ENCODE data around the gene CEP170B. TPM values are rescaled to one million over a fixed set of nuclear protein-coding genes. Genes with fewer than 3 reads are reported as not detected.
"Not testable (repeated sequence)": the region's sequence is repeated elsewhere in the genome, so short reads cannot be mapped to it uniquely, and the experiment has no call there.

The CEP170B gene
- total RNA-seq, 1 donor from 2014 or later, result 5.6 TPM

DNA sequence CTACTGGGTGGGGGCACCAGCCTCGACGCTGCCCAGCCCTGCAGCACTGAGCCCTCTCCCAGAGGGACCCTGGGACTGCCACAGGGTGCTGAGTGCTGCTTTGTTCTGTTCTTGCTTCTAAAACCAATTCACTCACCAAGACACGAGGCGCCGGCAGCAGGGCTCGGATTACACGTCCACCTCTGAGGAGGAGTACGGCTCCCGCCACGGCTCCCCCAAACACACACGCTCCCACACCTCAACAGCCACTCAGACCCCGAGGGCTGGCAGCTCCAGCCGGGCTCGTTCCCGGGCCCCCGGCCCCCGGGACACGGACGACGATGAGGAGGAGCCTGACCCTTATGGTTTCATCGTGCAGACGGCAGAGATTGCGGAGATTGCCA is 24.3 kb downstream of the CEP170B start:
- DNase-seq (ENCODE audit: low read depth in 2 of 2), result no peak

DNA sequence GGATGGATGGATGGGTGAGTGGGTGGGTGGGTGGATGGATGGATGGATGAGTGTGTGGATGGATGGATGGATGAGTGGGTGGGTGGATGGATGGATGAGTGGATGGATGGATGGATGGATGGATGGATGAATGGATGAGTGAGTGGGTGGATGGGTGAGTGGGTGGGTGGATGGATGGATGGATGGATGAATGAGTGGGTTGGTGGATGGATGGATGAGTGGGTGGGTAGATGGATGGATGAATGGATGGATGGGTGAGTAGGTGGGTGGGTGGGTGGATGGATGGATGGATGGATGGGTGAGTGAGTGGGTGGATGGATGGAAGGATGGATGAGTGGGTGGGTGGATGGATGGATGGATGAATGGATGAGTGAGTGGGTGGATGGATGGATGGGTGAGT is 25.2 kb downstream of the CEP170B start:
- not testable (repeated sequence) for DNase-seq (ENCODE audit: low read depth in 2 of 2)

DNA sequence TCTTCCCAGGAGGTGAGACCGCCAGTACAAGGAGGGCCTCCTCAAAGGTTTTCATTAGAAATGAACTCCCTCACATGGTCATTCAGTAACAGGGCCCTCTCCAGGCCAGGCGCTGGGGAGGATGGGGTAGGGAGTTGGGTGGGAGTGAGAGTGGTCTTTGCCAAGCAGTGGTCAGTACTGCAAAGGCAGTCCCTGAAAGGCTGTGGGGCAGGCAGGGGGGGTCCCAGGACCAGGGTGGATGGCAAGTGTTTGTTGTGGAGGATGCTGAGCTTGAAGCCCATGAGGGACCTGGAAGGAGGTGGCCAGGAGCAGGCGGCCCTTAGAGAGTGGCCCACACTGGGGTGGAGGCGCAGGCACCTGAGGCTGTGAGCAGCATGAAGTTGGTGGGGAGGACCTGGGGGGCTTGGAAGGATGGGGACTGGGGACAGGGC is 26.1 kb downstream of the CEP170B start:
- DNase-seq (ENCODE audit: low read depth in 2 of 2), result no peak

DNA sequence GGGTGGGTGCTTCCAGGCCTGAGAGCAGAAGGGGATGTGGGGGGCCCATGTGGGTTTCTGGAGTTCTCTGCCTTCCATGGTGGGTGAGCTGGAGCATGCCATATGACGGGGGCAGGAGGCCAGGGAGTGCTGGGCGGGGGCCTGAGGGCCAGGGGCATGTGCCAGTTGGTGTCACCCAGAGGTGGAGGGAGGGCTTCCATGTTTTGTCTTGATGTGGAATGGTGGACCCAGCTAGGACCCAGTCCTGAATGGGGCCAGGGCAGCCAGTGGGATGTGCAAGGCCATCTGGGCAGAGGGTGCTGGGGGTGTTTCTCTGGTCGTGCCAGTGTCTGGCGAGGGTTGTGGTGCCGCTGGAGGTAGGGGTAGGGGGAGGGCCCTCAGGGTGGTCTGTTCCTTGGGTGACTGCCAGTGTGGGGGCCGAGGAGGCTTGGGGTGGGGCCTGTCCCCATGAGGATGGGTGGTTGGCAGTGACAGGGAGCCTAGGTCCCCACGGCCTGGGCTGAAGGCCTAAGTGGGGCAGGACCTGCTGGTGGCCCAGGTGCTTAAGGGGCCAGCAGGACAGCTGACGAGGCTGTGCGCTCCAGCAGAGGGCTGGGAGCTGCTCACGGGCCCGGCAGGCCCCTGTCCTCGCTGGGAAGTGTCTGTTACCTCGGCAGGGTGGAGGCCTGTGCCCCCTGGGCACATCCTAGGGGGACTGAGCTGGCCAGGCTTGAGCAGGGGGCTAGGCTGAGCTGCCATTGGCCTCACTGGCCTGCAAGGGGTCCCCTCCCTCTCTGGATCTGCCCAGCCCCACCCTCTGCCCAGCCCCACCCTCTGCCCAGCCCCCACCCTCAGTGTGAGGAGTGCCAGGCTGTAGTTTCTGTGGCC is 26.8 kb downstream of the CEP170B start:
- no peak for DNase-seq (ENCODE audit: low read depth in 2 of 2)

DNA sequence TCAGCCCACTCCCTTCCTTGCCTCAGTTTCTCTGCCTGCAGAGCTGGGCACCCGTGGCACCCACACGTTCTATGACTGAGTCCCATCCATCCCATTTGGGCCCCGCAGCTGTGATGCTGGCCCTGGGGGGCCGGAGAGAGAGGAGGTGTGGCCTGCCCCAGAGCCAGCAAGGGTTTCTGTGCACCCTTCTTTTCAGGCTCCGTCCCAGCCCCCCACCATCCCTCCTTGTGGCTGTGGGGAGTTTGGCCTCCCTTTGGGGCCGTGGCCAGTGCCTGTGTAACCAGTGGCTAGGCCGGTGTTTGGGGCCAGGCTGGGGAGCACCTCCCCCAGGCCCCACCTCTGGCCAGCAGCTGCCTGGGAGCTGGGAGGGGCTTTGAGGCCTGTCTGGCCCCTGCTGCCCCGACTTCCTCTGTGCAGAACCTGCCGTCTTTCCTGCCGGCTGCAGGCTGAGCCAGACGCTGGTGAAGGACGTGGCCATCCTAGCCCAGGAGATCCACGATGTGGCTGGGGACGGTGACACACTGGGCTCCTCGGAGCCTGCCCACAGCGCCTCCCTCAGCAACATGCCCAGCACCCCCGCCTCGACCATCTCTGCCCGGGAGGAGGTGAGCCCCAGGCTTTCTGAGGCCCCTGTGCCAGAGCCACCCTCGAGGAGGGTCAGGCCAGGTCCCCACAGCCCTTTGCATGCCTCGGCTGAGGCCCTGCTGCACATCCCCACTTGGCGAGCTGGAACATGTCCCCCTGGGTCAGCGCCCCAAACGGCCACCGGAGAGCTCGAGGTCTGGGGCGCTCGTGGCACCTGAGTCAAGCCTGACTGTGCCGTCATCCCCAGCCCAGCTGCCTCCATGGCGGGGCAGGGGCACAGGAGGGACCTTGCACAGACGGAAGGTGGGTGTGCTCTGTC is 27.7 kb downstream of the CEP170B start:
- DNase-seq (ENCODE audit: low read depth in 2 of 2), result no peak

DNA sequence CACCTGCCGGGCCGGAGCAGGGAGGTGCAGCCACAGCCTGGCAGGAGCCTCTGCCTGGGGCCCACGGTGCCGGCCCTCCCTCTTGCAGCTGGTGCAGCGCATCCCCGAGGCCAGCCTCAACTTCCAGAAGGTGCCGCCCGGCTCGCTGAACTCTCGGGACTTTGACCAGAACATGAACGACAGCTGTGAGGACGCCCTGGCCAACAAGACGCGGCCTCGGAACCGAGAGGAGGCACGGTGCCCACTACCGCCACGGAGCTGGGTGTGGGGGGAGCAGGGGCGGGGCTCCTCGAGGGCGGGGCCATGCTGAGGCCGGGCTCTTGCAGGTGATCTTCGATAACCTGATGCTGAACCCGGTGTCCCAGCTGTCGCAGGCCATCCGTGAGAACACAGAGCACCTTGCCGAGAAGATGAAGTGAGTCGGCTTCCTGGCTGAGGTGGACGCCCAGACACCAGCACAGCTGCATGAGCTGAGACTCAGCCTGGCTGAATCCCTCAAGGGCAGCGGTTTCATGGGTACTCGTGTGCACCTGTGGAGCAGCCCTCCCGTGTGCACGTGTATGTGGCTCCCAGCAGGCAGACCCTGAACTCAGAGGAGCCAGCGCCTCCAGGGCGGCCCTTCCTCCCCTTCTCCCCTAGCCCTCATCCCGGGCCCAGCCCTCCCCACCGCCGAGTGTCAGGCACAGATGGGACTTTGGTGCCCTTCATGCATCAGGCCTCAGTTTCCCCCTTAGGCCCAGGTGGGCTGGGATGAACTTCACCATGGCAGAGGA is 28.6 kb downstream of the CEP170B start:
- DNase-seq (ENCODE audit: low read depth in 2 of 2), result no peak

DNA sequence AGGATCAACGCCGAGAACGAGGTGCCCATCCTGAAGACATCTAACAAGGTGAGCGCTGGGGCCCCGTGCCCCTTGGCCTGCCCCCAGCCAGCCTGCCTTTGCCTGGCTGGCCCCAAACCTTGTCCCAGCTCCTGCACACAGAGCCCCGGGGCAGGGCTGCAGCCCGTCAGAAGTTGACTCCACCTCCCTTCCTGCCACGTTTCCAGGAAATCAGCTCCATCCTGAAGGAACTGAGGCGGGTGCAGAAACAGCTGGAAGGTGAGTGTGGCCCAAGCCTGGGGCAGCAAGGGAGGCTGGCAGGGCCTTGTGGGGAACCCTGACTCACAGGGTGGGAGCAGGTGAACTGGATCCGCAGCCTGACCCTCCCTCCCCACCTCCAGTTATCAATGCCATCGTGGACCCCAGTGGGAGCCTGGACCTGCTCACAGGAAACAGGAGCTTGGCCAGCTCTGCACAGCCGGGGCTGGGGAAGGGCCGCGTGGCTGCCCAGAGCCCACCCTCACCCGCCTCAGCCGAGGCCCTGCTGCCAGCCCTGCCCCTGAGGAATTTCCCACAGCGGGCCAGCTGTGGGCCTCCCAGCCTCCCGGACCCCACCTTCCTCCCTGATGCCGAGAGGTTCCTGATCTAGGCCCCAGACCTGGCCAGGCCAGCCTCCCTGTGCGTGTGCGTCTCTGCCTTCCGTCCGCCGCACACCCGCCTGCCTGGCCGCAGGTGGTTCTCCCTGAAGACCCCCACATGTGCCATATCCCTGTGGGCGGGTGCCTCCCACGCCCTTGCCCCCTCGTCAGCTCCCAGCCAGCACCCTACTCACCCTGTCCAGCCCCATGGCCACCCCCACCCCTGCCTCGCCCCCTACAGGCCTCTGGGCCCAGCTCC is 29.5 kb downstream of the CEP170B start:
- DNase-seq (ENCODE audit: low read depth in 2 of 2), result peak in 1 of 2 donors; percentile 19

DNA sequence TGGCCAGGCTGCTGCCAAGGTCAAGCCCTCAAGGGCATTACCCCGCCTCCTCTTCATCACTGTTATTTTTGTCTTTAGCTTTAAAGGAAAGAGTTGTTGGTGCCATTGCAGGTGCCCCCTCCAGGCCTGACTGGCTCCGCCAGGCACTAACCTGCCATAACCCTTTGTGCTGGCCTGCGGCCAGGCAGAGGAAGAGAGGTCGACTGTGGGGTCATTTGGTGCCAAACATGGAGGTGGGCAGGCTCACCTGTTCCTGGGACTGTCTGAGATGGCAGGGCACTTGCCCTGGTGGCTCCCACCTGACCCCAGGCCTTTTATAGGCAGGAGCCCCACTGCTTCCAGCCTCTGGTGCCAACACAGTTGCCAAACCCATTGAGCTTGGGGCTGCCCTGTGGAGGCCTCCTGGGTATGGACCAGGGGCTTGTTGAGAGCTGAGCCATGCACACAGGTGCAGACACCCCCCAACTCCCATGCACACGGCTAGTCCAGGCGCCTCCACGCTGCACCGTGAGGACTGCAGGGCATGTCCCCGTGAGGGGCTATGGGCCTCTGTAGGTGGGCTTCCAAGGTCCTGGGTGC is 30.2 kb downstream of the CEP170B start:
- DNase-seq (ENCODE audit: low read depth in 2 of 2), result no peak

DNA sequence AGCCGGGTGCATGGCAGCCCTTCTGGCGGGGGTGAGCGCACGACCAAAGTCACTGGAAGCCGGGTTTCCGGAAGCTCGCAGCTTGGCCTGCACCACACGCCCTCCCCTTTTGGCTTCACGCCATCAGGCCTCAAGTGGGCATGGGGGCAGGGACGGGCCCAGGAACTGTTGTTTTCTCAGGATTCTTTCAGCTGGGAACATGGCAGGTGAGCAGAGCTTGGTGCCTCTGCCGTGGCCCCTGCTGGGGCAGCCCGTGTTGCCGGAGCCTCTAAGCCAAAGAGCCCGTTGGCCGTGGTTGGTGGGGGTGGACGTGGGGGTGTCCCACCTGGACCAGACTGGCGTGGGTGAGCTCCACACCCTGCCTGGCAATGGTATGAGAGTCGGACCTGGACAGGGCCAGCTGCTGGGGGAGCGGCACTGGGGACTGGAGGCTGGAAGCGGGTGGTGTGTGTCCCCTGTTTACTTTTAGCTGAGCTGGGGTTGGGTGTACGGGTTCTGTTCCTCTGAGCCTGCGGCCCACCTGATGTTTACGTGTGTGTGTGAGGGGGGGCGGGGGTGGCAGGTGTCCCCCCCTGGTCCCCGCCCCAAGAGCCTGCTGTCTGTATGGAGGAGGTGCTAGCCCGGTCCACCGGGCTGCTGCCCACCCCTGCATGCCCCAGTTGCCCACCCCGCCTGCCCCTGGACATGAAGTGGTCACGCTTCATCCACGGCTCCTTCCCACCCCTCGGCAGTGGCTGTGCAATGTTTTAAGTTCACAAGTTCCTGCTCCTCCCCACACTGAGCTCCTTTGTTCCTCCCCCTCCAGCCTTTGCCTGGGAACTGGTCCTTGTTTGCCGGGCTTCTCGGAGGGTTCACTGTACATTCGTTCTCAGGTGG is 31.0 kb downstream of the CEP170B start:
- peak in 1 of 2 donors; percentile 17 for DNase-seq (ENCODE audit: low read depth in 2 of 2)

DNA sequence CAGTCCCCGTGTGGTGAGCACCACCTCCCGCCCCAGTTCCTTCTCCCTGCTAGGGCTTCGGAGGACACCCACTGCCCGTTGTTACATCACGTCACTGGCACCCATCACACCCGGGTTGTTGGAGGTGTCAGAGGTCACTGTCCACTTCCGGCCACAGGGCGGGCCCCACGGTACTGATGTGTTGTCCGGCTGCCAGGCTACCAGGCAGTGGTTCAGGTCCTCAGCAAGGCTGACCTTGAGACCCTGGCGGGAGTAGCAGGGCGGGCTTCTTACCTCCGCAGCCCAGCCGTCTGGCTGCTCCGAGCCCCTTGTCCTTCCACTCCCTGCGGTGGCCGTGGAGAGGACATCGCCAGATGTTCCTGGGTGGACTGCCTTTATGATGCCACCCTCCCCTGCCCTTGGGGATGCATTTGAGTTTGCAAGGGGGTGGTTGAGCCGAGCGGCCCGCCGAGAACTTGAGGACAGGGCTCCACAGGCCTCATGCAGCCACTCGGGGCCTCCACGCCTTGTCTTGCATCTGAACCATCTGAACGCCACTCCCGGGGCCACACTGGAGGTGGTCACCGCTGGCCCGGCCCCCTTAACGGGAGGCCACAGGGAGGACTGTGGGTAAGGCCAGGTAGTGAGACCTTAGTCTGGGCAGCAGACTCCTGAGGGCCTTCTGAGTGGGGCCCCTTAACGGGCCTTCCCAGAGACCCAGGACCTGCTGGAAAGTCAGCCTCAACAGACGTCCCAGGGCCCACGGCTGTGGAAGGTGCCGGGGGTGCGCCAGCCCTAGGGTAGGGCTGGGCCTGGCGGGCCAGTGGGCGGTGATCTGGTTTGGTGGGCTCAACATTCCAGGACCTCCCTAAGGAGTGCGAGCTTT is 32.5 kb downstream of the CEP170B start:
- no peak for DNase-seq (ENCODE audit: low read depth in 2 of 2)

DNA sequence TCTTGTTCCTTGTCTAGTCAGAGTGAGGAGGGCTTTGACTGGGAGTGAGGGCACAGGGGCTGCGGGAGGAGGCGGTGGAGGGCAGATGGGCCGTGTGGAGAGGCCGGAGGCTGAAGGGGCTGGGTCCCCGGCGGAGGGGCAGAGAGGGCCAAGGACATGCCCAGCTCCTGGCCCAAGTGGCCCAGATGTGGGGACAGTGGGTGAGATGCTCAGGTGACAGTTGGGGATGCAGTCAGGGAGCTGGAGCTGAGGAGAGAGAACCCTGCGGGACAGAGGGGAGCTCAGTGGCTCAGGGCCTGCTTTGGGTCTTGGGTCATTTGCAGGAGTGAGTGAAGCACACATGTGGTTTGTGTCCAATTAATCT is 33.1 kb downstream of the CEP170B start:
- DNase-seq (ENCODE audit: low read depth in 2 of 2), result no peak

DNA sequence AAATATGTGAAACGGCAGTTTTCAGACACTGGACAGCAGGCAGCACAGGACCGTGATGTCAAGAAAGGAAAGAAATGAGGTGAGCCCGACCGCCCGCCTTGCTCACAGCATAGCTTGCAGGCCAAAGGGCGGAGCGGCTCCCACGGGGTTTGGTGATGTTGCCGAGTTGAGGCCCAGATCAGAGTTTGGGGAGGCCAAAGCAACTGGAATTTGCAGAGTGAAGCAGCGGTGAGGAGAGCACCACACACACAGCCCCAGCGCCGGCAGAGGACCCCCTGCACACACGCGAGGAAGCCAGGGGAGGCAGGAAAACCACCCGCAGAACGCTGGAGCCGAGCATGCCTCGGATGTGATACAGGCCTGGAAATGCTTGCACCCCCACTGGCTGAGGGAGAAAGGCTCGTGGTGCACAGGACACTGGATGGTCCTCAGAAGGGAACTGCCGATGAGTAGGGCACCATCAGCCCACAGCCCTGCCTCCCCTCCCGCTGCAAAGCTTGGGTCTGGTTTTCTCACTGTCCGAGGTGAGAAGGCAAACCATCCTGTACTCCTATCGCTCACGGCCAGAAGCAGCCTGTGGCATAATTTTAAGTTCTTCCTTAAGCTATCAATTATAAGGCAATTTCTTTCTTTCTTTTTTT is 33.9 kb downstream of the CEP170B start:
- DNase-seq (ENCODE audit: low read depth in 2 of 2), result no peak

DNA sequence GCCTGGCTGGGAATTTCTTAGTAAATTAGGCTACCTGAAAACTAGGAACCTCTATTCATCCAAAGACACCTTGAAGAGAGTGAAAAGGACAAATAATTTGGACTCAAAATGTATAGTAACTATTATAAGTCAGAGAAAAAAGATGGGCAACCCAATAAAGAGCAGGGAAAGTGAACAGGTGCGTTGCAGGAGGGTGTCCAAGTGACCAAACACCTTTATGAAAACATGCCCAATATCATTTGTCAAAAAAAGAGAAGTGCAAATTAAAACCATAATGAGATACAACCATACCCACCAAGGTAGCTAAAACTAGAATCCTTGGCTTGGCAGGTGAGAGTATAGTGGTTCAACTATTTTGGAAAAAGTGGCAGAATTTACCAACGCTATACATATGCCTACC is 34.7 kb downstream of the CEP170B start:
- no peak for DNase-seq (ENCODE audit: low read depth in 2 of 2)

DNA sequence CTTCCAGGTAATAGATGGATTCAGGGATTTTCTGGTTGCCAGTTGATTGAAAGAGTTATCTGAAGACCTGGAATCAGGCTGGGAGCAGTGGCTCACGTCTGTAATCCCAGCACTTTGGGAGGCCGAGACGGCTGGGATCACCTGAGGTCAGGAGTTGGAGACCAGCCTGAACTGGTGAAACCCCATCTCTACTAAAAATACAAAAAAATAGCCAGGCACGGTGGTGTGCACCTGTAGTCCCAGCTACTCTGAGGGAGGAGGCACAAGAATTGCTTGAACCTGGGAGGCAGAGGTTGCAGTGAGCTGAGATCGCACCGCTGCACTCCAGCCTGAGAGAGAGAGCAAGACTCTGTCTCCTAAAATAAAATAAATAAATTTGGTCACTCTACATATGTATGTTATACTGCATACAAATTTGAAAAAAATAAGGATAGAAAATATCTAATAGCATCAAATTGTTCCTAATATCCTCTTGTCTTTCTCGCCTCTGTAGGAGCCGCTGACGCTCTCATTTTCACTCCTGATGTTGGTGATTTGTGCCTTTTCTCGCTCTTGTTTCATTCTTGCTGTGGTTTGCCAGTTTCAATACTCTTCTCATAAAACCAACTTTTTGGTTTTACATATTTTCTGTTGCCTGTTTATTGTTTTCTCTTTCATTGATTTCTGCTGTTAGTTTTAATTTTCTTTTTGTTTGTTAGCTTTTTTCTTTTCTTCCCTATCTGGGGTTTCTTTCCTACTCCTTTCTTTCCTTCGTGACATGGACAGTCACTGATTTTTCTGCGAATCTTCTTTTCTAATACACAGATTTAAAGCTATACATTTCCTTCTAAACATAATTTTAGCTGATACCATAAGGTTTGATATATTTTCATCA is 35.8 kb downstream of the CEP170B start:
- no peak for DNase-seq (ENCODE audit: low read depth in 2 of 2)

DNA sequence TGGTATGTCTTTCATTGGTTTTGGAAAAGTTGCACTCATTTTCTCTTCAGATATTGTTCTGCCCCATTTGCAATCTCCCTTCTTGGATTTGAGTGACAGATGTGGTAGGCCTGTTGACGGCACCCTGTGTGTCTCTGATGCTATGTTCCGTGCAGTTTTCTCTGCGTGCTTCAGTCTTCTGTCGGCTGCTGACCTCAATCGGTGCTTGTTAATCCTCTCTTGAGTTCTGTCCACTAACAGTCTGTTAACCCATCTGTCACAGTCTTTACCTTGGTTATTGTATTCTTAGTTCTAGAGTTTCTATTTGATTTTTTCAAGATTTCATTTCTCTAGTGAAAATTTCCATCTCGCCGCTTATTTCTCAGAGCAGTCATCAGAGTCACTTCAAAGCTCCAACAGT is 38.9 kb downstream of the CEP170B start:
- DNase-seq (ENCODE audit: low read depth in 2 of 2), result no peak

DNA sequence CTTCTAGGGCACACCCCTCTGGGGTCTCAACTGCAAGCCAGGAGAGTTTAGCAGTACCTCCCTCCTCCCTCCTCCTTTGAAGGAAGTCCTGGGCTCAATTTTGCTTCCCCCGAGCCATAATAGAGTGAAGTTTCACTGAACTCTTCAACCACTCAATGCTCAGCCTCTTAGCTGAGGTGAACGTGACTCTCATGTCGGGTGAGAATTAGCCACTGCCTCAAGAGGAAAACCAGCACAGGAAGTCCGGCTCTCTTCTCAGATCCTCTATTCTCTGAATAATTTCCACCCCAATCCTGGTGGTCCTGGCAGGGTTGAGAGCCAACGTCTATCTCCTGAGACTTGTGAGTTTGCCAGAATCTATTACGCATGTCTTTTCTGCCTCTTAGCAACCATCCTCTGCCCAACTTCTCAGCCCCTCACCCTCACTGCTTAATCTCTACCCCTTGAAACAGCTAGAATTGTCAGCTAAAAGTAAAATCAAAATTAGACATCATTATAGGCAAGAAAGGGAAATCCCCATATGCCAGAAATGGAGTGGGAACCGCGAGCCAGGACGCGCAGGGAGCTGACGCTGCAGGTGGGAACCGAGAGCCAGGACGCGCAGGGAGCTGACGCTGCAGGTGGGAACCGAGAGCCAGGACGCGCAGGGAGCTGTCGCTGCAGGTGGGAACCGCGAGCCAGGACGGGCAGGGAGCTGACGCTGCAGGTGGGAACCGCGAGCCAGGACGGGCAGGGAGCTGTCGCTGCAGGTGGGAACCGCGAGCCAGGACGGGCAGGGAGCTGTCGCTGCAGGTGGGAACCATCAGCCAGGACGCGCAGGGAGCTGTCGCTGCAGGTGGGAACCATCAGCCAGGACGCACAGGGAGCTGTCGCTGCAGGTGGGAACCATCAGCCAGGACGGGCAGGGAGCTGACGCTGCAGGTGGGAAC is 39.8 kb downstream of the CEP170B start:
- DNase-seq (ENCODE audit: low read depth in 2 of 2), result not testable (repeated sequence)

All from dermis microvascular lymphatic vessel endothelial cell (primary cell).